Measurements from ENCODE around the gene TPGS2.
"Not testable (repeated sequence)": the region's sequence is repeated elsewhere in the genome, so short reads cannot be mapped to it uniquely, and the experiment has no call there.

TPGS2 gene

DNA sequence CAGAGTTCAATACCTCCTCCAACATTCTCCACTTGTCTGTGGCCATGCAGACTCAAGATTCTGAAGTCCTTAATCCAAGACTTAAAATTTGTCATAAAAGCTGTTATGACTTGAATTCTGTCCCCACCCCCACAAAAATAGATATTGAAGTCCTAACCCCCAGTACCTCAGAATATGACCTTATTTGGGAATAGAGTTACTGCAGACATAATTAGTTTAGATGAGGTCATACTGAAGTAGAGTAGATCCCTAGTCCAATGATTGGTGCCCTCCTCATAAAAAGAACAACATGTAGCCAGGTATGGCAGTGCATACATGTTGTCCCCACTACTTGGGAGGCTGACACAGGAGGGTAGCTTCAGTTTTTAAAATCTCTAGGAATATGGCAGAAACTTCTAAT is 9.2 kb downstream of the TPGS2 start:
- no peak for DNase-seq

DNA sequence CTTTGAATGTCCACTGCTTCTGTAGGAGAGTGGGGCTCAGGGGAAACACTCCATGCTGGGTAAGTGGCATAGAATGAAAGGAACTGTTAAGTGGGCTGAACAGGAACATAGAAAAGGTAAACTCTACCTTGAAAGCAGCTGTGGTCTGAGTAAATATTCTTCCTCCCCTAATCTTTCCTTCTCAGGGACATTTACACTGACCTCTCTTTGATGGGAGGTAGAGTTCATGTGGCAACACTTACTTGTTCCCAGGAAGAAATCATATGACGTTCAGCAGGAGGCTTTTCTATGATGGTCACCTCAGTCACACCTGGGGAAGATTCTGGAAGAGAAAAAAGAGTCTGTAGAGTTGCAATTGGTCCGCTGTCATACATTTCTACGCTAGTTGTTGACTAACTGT is 10.2 kb downstream of the TPGS2 start:
- no peak for DNase-seq

DNA sequence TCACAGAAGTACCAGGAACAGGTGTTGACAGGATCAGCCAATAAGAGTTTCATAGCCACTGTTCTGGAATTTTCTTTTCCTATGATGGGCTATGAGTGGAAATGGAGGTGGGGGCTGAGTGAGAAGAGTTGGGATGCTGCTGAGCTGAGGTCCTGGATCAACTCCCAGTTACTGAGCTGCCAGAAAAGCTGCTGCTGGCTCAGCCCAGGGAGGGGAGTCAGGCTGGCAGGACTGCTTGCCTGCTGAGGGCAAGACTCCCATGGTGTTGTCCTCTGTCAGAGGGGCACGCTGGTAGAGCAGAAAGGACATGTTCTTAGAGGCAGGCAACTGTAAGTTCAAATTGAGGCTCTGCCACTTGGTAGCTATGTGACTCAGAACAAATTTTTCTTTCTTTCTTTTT is 11.8 kb downstream of the TPGS2 start:
- no peak for DNase-seq

DNA sequence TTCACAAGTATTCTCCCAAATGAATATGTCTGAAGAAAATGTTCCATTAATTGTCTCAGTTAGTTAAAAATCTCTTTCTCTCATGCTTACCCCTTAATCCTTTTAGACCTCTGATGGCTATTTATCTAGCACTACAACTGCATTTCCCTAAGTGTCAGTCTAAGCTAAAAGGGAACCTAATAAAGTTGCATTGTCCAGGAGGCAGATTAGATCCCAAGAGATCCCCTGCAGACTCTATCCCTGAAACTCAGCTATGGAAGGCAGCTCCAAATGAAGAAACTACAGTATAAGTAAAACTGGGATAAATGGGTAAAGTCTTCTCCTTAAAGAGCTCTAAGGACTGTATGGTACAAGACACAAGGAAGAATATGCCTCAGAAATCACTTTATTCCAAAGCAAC is 12.7 kb downstream of the TPGS2 start:
- not testable (repeated sequence) for DNase-seq

DNA sequence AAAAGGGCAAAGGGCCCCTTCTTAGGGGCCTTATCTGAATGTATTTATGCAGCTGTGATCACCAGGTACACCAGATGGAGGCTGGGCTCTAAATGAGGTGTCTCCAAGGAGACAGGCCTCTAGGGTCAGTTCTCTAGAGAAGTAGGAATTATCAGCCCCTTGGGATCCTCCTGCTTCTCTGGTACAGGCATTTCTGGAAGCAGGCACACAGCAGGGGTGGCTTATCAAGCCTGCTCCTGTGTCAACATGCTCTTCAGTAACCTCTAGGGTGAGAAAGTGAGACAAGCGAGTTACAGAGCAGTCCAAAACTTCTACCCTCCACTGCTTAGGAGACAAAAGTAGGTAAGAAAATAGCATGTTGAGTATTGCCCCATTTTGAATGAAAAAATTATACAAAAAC is 13.8 kb downstream of the TPGS2 start:
- peak; percentile 19 for DNase-seq

DNA sequence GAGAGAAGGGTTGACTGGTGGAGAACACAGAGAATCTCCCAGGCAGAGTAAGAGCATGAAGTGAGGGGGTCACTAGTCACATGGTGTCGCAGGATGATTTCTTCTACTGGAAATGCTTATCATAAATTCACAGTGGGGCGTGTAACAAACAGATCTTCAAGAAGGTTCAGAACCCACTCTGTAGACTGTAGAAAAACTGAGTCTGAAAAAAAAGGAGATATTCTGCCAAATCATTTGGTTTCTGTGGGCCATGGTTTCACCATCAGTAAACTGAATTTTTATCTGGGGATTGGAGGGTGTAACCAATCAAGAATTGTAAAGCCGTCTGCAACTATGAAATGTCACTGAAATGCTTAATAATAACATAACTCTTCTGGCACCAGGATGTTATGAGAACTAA is 15.0 kb downstream of the TPGS2 start:
- DNase-seq, result no peak

DNA sequence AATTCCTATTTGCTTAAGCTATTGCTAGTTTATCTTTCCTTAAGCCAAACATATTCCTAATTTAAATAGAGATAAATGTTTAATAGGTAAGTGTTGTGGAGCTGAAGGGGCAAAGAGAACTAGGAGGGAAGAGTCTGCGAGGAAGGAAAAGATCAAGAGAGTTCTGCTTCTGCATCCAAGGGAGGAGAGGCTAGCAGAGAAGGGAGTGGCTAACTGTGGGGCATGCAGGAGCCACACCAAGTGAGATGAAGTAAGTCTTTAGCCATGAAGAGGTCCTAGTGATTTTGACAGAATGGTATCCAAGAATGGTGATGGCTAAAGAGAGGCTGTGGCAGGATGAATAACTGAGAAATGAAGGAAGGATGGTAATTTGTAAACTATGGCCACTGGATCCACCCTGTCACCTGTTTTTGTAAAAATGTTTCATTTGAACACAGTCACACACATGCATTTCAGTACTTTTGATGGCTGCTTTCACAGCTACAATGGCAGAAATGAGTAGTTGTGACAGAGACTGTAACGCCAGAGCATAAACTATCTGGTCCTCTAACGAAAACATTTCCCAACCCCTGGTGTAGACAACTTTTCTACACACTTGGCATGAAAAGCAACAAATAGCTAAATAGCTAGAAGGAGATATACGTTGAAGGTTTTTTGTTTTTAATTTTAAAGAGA is 15.6 kb downstream of the TPGS2 start:
- no peak for DNase-seq

DNA sequence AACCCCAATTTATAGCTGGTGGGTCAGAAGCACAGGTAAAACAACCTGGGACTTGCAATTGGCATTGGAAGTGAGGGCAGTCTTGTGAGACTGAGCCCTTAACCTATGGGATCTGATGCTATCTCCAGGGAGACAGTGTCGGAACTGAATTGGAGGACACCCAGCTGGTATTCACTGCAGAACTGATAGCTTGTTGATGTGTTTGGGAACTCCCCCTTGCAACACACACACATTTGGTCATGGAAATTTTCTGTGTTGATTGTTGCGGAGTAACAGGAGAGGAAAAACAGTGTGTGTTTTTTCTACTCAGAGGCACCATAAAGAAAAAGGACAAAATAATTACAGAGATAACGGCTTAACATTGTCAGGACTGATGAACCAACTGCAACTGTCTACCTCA is 16.1 kb downstream of the TPGS2 start:
- DNase-seq, result no peak

DNA sequence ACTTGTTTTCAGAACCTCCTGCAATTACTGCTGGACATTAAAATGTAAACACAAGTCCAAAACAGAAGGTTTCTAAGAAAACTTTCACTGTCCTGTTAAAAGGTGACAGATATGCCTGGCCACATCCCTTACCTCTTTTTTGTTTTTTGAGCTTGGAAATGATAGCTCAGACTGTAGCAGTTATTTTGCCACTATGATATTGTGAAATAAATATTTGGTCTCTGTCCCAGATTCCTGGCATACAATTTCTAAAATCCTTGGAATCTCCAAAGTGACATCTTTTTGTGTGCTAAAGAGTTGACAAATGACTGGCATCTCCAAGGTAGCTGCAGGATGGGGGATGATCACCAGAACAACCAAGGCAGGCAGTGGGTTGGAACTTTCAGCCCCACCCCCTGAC is 16.8 kb downstream of the TPGS2 start:
- DNase-seq, result no peak

DNA sequence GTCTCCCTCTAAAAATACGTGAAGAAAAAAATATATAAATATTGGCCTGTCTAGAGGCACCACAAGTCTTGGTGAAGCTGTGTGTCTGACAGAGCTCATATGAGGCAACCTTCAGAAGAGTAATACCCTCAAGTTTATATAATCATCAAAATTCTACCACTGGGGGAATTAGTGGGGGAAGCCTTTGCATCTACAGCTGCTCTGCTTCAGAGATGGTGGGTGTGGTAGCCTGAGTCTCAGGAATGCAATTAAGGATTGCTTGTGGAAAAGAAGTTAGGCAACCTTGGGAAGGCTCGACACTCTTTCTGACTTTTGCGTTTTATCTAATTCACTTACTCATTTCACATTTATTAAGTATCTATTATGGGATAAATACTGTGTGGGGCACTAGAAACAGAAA is 17.4 kb downstream of the TPGS2 start:
- no peak for DNase-seq

DNA sequence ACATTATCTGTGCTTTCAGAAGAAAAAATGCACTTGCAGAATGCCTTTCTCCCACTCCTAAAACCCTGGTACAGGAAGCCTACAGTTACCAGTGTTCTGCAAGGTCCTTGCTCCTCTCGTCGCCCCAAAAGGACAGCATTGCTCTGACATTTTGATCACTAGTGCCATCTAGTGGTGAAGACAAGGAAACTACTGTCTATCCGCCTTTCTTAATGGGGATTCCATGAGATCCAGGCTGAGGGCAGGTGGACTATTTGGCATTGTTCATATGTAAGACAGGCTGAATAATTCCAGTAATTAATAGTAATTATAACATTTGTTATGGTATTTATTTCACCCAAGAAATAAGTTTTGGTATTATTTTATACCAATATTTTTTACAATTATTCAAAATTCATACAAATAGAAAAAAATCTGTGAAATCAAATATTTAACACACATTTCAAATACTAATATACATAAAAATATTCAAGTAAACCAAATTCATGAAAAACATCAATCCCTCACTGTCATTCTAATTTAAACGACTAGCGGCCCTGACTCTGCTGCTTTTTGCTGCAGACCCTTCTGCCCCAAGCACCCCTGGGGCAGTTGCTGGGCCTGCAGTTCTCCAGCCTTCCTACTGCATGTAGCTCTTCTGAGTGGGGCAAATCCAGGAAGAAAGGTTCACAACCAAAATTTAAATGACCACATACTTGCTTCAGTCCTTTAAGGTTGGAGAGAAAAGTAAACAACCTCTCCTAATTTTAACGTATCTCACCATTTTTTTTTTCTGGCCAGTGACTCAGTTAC is 19.0 kb downstream of the TPGS2 start:
- peak; percentile 75 for DNase-seq

DNA sequence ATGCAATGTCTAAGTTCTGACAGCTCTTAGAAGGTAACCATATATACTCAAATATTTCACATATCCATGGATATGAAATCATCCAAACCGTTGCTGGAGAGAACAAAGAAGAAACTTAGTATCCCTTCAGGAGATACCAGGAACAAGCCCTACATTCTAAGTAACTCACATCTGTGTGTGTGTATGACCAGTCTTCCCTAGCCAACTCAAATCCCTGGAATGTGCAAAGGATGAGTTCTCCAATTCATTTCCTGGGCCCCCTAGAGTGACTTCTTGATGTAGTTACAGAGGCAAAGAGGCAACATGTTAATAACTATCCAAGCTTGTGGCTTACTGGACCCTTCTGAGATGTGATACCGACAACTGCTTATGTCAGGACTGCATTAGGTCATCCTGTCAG is 20.1 kb downstream of the TPGS2 start:
- DNase-seq, result no peak

DNA sequence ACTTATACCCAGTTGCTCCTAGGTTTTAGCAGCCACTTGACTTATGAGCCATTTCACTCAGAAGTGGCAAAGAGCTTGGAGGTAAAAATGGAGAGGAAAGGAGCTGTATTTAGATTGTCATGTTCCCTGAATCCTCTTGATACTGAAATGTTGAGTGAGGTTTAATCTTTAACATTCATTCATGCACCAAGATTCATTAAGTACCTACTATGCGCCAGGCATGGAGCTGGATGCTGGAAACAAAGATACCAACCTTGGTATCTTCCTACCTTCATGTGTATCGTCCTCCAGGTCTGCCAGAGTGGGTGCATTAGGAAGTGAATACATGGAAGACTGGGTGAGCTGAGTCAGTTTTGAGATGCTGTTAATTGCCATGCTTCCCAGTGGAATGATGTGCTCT is 23.7 kb downstream of the TPGS2 start:
- DNase-seq, result no peak

DNA sequence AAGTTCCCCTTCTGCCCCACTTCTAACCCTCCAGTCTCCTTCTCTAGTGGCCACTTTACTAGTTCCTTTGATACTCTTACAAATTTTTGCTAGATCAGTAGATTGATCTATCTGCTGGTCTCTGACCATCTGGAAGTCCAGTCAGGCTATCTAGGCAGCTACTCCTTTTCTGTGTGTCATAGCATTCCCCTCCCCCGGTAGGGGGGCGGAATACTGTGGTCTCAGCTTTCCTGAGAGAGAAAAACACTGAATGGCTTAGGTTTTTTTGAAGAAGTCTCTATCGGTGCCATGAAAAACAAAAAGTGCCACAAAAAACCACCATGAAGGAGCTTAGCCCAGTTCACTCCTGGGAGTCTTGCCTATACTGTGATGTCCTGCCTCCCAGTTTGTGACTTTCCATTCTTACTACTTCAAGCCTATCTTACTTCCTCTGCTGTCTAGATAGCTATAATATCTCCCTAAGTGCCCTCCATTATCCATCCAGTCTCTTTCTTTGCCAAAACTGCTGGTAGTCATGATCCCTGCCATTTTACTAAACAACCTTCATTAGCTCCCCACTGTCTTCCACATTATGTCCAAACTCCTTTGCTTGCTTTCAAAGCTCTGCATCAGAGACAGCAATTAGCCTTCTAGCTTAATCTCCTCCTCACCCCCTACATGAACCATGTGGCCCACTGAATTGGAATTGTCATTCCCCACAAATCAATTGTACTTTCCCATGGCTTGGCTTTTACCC is 29.9 kb downstream of the TPGS2 start:
- DNase-seq, result peak; percentile 73

DNA sequence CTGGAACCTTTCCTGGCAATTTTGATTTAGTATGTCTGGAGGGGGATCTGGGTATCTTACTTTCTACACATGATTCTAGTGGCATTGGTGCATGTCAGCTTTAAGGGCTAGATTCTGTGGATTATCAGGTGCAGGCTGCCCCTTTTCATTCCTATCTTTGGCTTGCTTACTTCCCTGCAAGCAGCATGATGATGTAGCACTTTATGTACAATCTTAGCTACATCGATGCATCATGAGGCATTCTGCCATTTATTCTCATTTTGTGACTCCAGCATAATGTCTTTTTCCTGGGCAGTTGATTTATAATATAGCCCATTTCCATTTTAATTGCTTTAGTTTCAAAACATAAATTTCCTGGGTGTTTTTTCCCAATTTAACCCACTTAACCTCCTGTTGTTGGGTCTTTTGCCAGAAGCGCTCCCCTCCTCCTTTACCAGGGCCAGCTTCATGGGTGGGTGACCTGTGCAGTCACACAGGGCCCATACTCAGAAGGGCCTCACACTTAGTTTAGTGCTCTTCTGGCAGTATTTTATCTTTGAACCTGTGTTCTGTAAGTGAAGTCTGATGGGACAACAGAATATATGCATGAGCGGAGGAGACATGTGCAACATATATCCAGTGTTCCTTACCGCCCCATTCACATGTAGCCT is 36.0 kb downstream of the TPGS2 start:
- no peak for DNase-seq

DNA sequence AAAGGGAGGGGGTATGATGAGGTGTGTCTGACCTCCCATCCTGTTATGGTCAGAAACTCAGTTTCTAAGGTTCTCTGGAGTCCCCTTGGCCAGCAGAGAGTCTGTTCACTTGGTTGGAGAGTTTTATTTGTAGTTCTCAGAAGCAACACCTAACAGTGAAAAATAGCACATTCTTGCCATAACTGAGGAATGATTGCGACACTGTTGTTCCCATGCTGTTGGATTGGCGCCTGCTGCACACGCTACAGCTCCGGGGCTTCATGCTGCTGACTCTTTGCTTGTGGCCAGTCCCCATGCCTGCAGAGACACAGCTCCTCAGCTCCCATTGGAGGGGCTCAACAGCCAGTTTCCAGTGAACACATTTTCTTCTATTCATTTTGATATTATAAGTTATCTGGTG is 42.1 kb downstream of the TPGS2 start:
- DNase-seq, result no peak

DNA sequence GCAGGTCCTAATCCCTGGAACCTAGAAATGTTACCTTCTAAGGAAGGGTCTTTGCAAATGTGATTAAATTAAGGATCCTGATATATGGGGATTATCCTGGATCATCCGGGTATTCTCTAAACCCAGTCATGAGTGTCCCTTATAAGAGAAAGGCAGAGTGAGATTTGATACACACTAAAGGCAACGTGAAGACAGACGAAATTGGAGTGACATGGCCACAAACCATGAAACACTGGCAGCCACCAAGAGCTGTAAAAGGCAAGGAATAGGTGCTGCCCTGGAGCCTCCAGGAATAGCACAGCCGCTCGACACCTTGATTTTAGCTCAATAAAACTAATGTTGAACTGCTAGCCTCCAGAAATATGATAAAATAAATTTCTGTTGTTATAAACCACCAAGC is 45.0 kb downstream of the TPGS2 start:
- no peak for DNase-seq

DNA sequence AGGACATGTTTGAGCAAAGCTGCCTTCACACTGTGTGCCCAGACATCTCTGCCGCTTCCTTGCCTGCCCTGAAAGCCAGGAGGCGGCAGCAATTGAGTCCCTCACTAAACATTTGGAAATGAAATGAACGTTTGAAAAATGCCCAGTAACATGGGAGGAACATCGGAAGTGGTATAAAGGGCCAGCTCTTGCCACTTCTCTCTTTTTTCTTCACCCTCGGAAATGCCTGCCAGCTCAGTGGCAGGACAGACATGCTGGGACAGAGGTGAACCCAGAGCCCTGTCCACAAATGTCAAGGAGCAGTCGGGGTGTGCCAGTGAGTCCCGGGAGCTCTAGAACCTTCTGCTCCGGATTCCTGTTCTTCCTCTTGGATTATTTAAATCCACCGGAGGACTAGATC is 46.1 kb downstream of the TPGS2 start:
- no peak for DNase-seq

DNA sequence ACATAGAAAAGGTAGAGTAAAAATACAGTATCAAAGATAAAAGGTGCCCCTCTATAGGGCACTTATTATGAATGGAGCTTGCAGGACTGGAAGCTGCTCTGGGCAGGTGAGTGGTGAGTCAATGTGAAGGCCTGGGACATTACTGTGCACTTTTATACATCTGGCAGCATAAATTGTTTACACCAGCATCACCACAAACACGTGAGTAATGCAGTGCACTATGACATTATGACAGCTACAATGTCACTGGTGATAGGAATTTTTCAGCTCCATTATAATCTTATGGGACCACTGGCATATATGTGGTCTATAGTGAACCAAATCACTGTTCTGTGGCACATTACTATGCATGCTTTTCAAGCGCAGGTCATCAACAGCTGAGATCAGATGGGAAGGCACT is 48.1 kb downstream of the TPGS2 start:
- DNase-seq, result no peak

DNA sequence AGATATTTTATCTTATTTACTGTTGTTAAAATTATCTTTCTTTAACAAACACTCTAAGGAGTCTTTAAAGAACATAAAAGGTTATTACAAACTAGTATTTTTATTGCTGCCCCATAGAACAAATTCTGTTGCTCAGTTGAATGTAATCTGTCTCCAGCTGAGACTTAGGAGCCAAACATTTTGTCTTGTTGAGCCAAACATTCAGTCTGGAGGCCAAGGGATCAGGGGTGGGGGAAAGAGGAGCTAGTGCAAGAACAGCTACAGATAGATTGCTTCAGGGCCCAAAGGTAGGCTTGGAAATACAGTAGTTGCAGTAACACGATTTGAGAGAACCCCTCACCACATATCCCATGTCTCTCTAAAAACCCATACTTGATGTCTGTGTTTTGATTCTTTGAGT is 51.2 kb downstream of the TPGS2 start:
- DNase-seq, result no peak

DNA sequence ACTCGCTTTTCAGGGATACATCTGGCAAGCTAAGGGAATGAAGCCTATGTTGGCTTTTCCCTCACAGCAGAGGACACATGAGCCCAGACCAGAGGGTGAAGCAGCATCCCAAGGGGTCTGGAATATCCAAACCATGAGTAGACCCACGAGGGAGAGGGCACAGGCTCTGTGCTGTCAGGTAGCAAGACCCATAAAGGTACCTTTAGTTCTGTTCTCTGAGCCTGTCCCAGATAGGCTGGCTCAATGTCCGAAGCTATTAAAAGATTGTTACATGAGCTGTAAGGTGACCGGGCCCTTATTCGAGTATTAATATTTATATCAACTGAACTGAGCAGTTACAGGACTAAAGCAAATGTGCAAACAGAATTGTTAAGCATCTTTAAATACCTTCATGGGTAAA is 52.2 kb downstream of the TPGS2 start:
- no peak for DNase-seq

DNA sequence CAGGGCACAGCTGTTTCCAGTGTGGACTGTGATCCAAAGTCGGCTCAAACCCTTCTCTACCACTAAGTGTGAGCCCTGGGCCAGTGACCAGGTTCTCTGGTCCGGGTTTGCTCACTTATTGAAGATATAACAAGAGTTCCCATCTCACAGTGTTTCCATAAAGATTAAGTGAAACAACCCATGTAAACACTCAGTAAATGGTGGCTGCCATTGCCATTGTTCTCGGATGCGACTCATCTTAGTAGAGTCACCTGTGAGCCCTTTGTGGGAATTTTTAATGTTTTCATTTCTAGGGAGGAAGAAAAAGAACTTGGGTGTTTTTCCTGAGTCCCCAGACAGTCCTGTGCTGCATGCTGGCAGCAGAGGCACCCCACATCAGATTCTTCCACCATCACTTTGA is 53.4 kb downstream of the TPGS2 start:
- no peak for DNase-seq

DNA sequence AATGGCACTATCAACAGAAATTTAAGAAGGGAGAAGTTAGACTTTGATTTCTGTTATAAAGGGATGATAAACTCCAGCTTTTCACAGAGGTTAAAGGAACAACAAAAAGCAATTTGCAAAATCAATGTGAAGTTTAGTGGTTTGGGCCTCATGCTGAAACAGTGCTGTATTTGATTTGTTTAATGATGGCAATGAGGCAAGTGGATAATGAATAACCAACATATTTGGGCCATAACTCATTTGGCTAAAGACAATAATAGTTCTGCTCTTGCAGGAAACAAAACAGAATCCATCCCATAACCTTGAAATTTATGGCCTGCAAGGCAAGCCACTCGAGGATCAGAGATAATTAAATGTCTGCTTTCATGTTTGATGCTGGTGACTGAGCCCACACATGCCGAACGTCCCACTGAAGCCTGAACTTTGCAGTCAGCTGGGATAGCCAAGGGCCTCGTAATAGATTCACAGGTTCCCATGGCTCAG is 56.5 kb downstream of the TPGS2 start:
- no peak for DNase-seq

DNA sequence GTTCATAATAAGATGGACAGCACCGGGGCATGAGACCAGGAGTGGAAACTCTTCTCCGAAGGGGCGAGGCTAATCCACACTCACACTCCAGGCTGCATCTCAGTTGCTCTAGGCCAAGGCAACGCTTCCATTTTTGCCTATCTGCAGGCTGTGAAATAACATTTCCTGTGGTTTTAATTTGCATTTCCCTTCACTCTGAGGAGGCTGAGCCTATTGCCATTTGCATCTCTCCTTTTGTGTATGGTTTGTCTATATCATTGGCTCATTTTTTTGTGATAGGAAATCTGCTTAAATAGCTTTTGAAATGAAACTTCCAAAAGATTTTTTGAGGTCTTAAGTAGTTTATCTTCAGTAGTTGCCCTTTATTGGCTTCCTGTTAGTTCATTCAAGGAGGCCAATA is 57.6 kb downstream of the TPGS2 start:
- no peak for DNase-seq

All from NCI-H2227 treated with DMSO at 0.1 percent for 48 hours (cell line).